Activated CD8-positive, alpha-beta memory T cell treated with anti-CD3 and anti-CD28 coated beads for 36 hours (primary cell): ENCODE results near the gene MAP4. TPM values are rescaled to one million over a fixed set of nuclear protein-coding genes. Genes with fewer than 3 reads are reported as not detected.

Experiments
- CTCF ChIA-PET: fragments of 350-600 bp; sonication (Branson Sonifier 250); formaldehyde crosslinking; loops from one replicate; lab custom pipeline; 2021; ENCODE audit warnings: antibody characterized with exemption; lab: Charles Lee
- POLR2A ChIA-PET: fragments of 350-600 bp; sonication (Branson Sonifier 250); formaldehyde crosslinking; loops from one replicate; lab custom pipeline; 2021; ENCODE audit warnings: antibody characterized with exemption; lab: Charles Lee
- total RNA-seq, 2 experiments: library from RNA; stranded (reverse); gene quantifications; one replicate each; pipeline ENCODE4 v1.2.3, GENCODE V29; 2021

The MAP4 gene
- total RNA-seq, 2 experiments from 2014 or later, result 113 to 117 TPM

- ChIA-PET POLR2A (no interaction called here), CTCF (interaction anchor here (1.6 kb wide), 1 partner anchor 9 kb away, joined by 5 read pairs; no protein-coding TSS in a partner anchor)
Observed at GRCh38 chr3:47980795-47981194, 35.4 kb downstream of the MAP4 start.

GRCh38 chr3:47979070-47979469, 37.1 kb downstream of the MAP4 start:
- CTCF ChIA-PET, result interaction anchor here (1.5 kb wide), 1 partner anchor 11 kb away, joined by 5 read pairs; no protein-coding TSS in a partner anchor

GRCh38 chr3:47978386-47978785, 37.8 kb downstream of the MAP4 start:
- ChIA-PET CTCF (interaction anchor here (1.0 kb wide), 1 partner anchor 14 kb away, joined by 3 read pairs; no protein-coding TSS in a partner anchor), POLR2A (no interaction called here)

More at GRCh38 chr3:47979070-47979469, 37.1 kb downstream of the MAP4 start:
- POLR2A ChIA-PET, result no interaction called here

- ChIA-PET POLR2A (no interaction called here), CTCF (no interaction called here)
Observed at GRCh38 chr3:47976135-47976732, 40.0 kb downstream of the MAP4 start.

- POLR2A ChIA-PET, result no interaction called here
Observed at GRCh38 chr3:47974974-47975470, 41.2 kb downstream of the MAP4 start.

GRCh38 chr3:47971081-47971480, 45.1 kb downstream of the MAP4 start:
- CTCF ChIA-PET, result no interaction called here
- POLR2A ChIA-PET, result no interaction called here

More at GRCh38 chr3:47974974-47975470, 41.2 kb downstream of the MAP4 start:
- CTCF ChIA-PET, result no interaction called here

- CTCF ChIA-PET, result no interaction called here
- POLR2A ChIA-PET, result no interaction called here
Observed at GRCh38 chr3:47964740-47965139, 51.5 kb downstream of the MAP4 start.

GRCh38 chr3:47961815-47962606, 54.2 kb downstream of the MAP4 start:
- POLR2A ChIA-PET, result interaction anchor here (0.7 kb wide), 1 partner anchor 336 kb away, joined by 3 read pairs; no protein-coding TSS in a partner anchor

GRCh38 chr3:47961036-47961435, 55.2 kb downstream of the MAP4 start:
- ChIA-PET CTCF (interaction anchor here (1.6 kb wide), 1 partner anchor 29 kb away, joined by 4 read pairs; no protein-coding TSS in a partner anchor), POLR2A (no interaction called here)

More at GRCh38 chr3:47961815-47962606, 54.2 kb downstream of the MAP4 start:
- CTCF ChIA-PET, result interaction anchor here (1.6 kb wide), 1 partner anchor 28 kb away, joined by 4 read pairs; no protein-coding TSS in a partner anchor

- CTCF ChIA-PET, result interaction anchor here (0.6 kb wide), 1 partner anchor 80 kb away, joined by 3 read pairs; no protein-coding TSS in a partner anchor
- POLR2A ChIA-PET, result no interaction called here
Observed at GRCh38 chr3:47956521-47956920, 59.7 kb downstream of the MAP4 start.

GRCh38 chr3:47954567-47954966, 61.6 kb downstream of the MAP4 start:
- CTCF ChIA-PET, result no interaction called here
- POLR2A ChIA-PET, result no interaction called here

GRCh38 chr3:47950453-47951169, 65.6 kb downstream of the MAP4 start:
- POLR2A ChIA-PET, result no interaction called here
- CTCF ChIA-PET, result no interaction called here

- POLR2A ChIA-PET, result no interaction called here
- CTCF ChIA-PET, result interaction anchor here (1.1 kb wide), 2 partner anchors 18 to 232 kb away, joined by 3 to 4 read pairs; no protein-coding TSS in a partner anchor
Observed at GRCh38 chr3:47949979-47950378, 66.2 kb downstream of the MAP4 start.

- CTCF ChIA-PET, result no interaction called here
Observed at GRCh38 chr3:47940232-47940631, 76.0 kb downstream of the MAP4 start.

GRCh38 chr3:47932421-47932820, 83.8 kb downstream of the MAP4 start:
- ChIA-PET POLR2A (no interaction called here), CTCF (no interaction called here)

More at GRCh38 chr3:47940232-47940631, 76.0 kb downstream of the MAP4 start:
- POLR2A ChIA-PET, result no interaction called here

- ChIA-PET POLR2A (interaction anchor here (0.6 kb wide), 1 partner anchor 146 kb away, joined by 6 read pairs; no protein-coding TSS in a partner anchor), CTCF (no interaction called here)
Observed at GRCh38 chr3:47930979-47931378, 85.2 kb downstream of the MAP4 start.

- ChIA-PET CTCF (no interaction called here), POLR2A (no interaction called here)
Observed at GRCh38 chr3:47916696-47917095, 99.5 kb downstream of the MAP4 start.

- POLR2A ChIA-PET, result no interaction called here
- CTCF ChIA-PET, result no interaction called here
Observed at GRCh38 chr3:47916201-47916600, 100.0 kb downstream of the MAP4 start.

GRCh38 chr3:47912006-47912504, 104.2 kb downstream of the MAP4 start:
- POLR2A ChIA-PET, result no interaction called here
- CTCF ChIA-PET, result no interaction called here
